C4-2B (cell line): Measurements from ENCODE around the gene HOXB2.
A peak's percentile ranks its signal among the peaks of the same experiment; 100 is the strongest.

Experiments
- H3K27ac ChIP-seq: fragments of 450-650 bp; 2 replicates; pipeline ENCODE4 v1.5.1; 2017
- ZFX ChIP-seq: fragments of 450-650 bp; IDR thresholded peaks from 2 replicates; pipeline ENCODE4 v1.6.1; 2017
- TF ChIP-seq, protein P1 (sequence below): fragments of 450-650 bp; conservative IDR thresholded peaks from 2 replicates; pipeline ENCODE4 v1.5.1; 2017; ENCODE audit warnings: mild to moderate bottlenecking

Gene HOXB2

DNA sequence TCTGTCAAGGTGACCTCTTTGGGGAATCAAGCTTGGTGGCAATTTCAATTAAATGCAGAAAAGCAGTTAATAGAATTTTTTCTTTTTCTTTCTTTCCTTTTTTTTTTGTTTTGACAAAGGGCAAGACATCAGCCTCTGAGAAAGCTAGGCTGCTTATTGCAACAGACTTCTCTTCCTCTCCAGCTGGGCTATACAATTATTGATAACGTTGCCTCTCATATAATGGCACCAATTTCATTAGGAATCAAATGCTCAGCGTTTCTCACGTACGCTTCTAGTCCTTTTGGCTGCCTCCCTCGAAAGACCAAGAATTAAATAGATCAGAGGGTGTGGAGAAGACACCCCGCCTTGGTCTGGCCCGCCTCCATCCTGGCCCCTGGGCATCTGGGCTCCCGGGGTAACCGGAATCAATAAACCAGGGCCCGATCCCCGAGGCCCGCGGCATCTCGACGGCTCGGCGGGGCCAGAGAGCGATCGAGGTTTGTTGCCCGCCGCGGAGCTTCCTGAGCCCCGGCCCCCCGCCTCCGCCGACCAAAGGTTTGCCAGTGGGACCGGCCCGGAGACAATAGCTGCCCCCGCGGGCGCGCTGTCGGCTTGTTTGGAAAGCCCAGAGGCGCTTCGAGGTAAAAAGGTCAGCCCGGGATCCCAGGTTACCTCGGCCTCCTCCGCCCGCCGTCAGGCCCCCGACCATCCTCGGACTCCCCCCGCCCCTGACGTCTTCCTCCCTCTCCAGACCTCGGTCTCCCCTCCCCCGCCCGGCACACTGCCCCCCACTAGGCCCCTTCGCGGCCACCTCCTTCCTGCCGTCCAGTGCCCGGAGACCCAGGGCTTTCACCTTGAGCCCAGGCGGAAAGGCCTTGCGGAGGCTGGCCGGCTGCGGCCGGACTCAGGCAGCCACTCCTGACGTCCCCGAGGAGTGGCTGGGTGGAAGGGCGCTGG lies 18.0 kb downstream of the HOXB2 start:
- TF ChIP-seq ZFX, result no peak
- TF ChIP-seq, protein P1, sequence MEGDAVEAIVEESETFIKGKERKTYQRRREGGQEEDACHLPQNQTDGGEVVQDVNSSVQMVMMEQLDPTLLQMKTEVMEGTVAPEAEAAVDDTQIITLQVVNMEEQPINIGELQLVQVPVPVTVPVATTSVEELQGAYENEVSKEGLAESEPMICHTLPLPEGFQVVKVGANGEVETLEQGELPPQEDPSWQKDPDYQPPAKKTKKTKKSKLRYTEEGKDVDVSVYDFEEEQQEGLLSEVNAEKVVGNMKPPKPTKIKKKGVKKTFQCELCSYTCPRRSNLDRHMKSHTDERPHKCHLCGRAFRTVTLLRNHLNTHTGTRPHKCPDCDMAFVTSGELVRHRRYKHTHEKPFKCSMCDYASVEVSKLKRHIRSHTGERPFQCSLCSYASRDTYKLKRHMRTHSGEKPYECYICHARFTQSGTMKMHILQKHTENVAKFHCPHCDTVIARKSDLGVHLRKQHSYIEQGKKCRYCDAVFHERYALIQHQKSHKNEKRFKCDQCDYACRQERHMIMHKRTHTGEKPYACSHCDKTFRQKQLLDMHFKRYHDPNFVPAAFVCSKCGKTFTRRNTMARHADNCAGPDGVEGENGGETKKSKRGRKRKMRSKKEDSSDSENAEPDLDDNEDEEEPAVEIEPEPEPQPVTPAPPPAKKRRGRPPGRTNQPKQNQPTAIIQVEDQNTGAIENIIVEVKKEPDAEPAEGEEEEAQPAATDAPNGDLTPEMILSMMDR, result no peak
- H3K27ac ChIP-seq, result no peak overlapping the region

- TF ChIP-seq, protein P1, result no peak
- TF ChIP-seq ZFX, result no peak
- H3K27ac ChIP-seq, result peak overlapping the region; percentile 34; the same call in 1 of the 2 replicates
These were observed 21.9 kb downstream of the HOXB2 start for GRCh38 chr17:48523010-48523409.

DNA sequence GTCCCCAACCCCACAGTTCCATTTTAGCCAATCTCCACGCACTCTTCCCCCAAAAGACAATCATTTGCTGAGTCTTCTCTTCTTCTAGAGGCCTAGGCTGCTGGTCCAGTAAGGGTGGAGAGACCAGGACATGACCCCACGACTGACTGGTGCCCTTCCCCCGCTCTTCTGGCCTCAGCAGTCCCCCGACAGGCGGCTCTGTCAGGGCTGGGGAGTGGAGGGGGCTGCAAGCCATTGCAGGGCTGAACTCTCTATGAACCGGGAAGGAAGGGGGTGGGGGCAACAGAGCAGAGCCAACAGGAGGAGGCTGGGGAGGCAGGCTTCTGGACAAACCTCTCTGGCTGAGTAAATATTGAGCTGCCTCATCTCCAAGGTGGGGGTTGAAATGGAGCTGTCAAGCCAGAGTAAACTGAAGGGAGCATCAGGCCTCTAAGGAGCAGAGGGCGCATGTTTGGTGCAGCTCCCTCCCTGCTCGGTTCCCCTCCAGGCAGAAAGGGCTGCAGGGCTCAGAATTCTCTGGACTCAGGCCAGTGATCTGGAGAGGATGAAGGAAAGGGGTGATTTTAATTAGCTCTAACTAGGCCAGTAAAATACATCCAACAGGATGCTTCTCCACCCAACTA lies 22.8 kb downstream of the HOXB2 start:
- TF ChIP-seq, protein P1, result no peak
- no peak for TF ChIP-seq ZFX

GRCh38 chr17:48520631-48521079 lies 24.3 kb downstream of the HOXB2 start:
- H3K27ac ChIP-seq, result no peak overlapping the region
- no peak for TF ChIP-seq ZFX
- TF ChIP-seq, protein P1, result no peak

More for the DNA sequence above, 22.8 kb downstream of the HOXB2 start:
- H3K27ac ChIP-seq, result peak overlapping the region; percentile 34

DNA sequence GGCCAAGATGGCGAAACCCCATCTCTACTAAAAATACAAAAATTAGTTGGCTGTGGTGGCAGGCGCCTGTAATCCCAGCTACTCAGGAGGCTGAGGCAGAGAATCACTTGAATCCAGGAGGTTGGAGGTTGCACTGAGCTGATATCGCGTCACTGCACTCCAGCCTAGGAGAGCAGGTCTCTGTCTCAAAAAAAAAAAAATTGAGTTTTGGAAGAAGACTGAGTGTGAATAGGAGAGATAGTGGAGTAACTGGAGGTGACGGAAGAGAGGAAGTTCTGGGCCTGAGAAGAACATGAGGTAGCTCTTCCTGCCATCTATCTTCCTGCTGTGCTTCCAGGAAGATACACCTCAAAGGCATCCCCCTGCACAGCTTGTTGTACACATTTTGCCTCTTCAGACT lies 25.5 kb downstream of the HOXB2 start:
- H3K27ac ChIP-seq, result no peak overlapping the region
- TF ChIP-seq, protein P1, result no peak
- no peak for TF ChIP-seq ZFX

DNA sequence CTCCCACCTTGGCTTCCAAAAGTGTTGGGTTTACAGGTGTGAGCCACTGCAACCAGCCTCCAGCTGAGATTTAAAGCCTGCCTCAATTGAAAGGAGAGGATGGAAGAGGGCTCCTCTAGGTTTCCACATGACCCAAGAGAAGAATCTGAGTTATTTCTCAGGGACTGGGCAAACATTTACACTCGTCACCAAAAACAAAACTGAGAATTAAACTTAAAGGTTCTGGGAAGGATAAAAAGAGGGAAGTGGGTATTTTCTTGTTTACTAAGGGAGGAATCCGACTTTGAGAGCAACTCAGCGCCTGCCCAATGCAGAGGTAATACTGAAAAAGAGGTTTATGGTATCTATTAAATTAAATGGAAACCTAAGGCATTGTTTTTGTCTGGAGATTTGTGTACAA lies 27.4 kb downstream of the HOXB2 start:
- H3K27ac ChIP-seq, result no peak overlapping the region
- TF ChIP-seq, protein P1, result no peak
- no peak for TF ChIP-seq ZFX
